ENCODE measurements around the gene CASP5.

DNA sequence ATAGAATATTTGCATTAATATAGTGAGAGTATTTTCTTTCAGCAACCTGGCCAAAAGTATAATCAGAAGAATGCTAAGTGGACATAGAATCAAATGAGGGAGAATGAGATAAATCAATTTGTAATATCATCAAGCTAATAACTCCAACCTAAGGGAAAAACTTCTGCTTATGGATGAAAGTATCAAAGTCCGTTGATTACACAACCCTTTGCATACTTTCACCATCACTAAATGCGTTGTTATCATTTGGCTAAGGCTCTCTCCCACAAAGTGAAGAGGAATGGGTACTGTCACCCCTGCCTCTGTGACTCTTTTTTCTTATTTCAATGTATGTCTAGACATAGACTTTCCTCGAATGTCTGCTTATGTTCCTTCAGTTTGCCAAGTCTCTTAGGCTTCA, 38.2 kb downstream of the CASP5 start:
- TF ChIP-seq CTCF (IDR thresholded peaks at IDR 0.05) = no peak
- no peak for TF ChIP-seq POLR2A (IDR thresholded peaks at IDR 0.05)
